ENCODE results near the gene IL1RAPL2.

- no peak for TF ChIP-seq CTCF (IDR thresholded peaks at IDR 0.05)
- TF ChIP-seq POLR2A (IDR thresholded peaks at IDR 0.05) = no peak
Observed at GRCh38 chrX:104564335-104564734, 1.7 kb upstream of the IL1RAPL2 start.

Measured in right lobe of liver (tissue), 4 donors.